Activated naive CD8-positive, alpha-beta T cell (primary cell): ENCODE results near the gene CD163L1.
"Not testable (repeated sequence)": the region's sequence is repeated elsewhere in the genome, so short reads cannot be mapped to it uniquely, and the experiment has no call there.

Source experiments
- H3K27ac Mint-ChIP-seq: one replicate; pipeline ENCODE4 v1.8.0; 2021; ENCODE audit warnings: mixed read lengths
- H3K27me3 Mint-ChIP-seq: one replicate; pipeline ENCODE4 v1.8.0; 2021; ENCODE audit warnings: mixed read lengths
- H3K36me3 Mint-ChIP-seq: one replicate; pipeline ENCODE4 v1.8.0; 2021; ENCODE audit warnings: mixed read lengths
- H3K4me1 Mint-ChIP-seq: one replicate; pipeline ENCODE4 v1.8.0; 2021; ENCODE audit warnings: low read depth, mixed read lengths
- H3K4me3 Mint-ChIP-seq: one replicate; pipeline ENCODE4 v1.8.0; 2021; ENCODE audit warnings: mild to moderate bottlenecking, mixed read lengths
- H3K9me3 Mint-ChIP-seq: one replicate; pipeline ENCODE4 v1.8.0; 2021; ENCODE audit warnings: low read depth, mixed read lengths

CD163L1 gene

DNA sequence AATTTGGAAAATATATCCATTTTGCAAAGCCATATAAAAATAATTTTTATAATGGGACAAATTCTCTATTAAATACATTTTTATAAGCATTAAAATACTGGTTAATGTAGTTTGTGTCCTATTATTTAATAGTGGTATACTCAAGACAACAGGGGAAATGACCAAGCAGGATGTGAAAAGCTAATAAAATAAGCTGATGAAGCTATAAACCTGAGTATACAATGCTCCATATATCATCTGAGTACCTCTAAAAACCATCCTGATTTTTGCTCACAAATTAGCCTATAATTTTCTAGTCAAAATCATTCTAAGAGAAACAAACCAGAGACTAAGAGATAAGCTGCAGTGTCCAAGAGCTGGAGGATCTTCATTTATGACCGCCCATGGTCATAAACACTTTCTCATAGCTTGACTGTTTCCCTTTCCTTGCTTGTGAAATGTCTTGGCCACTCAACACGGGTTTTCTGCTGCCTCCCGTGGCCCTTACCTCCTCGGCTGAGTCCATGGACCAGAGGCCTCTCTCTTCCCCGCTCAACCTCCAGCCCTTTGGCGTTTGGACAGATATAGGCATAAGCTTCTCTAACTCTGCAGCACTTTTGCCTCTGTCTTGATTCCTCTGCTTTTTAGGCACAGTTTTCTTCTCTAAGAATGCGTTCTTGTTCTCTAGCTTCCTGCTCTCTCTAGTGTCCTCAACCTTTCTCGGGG lies 5.5 kb downstream of the CD163L1 start:
- H3K4me3 Mint-ChIP-seq, H3K9me3 Mint-ChIP-seq, H3K27ac Mint-ChIP-seq, H3K4me1 Mint-ChIP-seq, H3K36me3 Mint-ChIP-seq: not testable (repeated sequence)
- peaks cover 22% of the 10 kb centered on the region for H3K27me3 Mint-ChIP-seq

DNA sequence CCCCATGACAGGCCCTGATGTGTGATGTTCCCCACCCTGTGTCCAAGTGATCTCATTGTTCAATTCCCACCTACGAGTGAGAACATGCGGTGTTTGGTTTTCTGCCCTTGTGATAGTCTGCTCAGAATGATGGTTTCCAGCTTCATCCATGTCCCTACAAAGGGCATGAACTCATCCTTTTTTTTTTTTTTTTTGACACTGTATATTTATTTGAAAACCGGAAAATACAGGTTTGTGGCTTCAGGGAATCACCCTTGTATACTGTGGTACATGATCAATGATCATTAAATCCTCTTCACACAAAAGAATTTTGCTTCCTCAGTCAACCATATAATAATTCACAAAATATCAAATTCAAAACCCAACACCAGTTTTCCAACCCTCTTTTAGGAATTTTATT lies 6.5 kb downstream of the CD163L1 start:
- H3K9me3 Mint-ChIP-seq, H3K27ac Mint-ChIP-seq, H3K4me3 Mint-ChIP-seq, H3K36me3 Mint-ChIP-seq, H3K4me1 Mint-ChIP-seq: not testable (repeated sequence)
- peaks cover 18% of the 10 kb centered on the region for H3K27me3 Mint-ChIP-seq

DNA sequence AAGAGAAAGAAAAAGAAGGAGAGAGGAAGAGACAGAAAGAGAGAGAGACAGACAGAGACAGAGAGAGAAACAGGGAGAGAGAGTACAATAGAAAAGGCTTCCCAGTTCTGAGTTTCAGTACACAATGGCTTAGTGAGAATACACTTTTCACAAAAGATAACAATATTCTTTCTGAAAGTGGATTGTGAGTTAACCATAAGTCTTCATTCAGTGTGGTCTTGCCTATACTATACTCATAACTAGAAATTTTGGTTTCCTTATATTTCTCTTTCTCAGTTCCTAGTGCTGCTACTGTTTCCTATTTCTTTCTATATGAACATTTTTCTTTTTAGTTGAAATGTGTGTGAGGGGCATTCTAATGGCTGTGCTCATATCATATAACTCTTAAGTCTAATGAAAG lies 9.3 kb downstream of the CD163L1 start:
- no peaks in the 10 kb centered on the region for H3K9me3 Mint-ChIP-seq

DNA sequence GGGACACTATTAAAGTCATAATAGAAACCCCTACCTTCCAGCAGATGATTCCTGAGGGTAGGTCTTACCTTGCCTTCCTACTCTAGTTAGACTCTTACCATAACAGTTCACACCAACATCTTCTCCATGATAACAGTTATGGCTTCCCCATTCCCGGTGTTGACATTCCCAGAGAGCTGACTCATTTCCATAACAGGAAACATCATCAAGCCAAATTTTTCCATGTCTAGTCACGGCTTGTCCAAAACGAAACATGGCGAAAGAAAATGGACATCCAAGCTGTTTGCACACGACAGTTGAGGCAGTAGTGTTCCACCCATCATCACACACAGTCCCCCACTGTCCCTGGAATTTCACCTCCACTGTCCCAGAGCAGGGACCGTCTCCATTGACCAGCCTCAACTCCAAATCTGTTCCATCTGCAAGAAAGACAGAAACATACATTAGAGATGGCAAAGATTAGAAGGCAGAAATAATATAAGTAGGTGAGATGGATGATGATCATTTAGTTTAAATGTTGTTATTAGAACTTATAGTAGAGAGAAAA lies 10.6 kb downstream of the CD163L1 start:
- no peaks in the 10 kb centered on the region for H3K4me1 Mint-ChIP-seq
- H3K27me3 Mint-ChIP-seq: peaks cover 4% of the 10 kb centered on the region
- H3K27ac Mint-ChIP-seq: no peak overlapping the region
- no peaks in the 10 kb centered on the region for H3K9me3 Mint-ChIP-seq
- H3K36me3 Mint-ChIP-seq: no peaks in the 10 kb centered on the region
- no peak overlapping the region for H3K4me3 Mint-ChIP-seq

More for the DNA sequence above, 9.3 kb downstream of the CD163L1 start:
- H3K4me3 Mint-ChIP-seq: no peak overlapping the region
- H3K27me3 Mint-ChIP-seq: peaks cover 11% of the 10 kb centered on the region
- H3K27ac Mint-ChIP-seq: no peak overlapping the region
- peaks cover 2% of the 10 kb centered on the region for H3K4me1 Mint-ChIP-seq
- no peaks in the 10 kb centered on the region for H3K36me3 Mint-ChIP-seq

DNA sequence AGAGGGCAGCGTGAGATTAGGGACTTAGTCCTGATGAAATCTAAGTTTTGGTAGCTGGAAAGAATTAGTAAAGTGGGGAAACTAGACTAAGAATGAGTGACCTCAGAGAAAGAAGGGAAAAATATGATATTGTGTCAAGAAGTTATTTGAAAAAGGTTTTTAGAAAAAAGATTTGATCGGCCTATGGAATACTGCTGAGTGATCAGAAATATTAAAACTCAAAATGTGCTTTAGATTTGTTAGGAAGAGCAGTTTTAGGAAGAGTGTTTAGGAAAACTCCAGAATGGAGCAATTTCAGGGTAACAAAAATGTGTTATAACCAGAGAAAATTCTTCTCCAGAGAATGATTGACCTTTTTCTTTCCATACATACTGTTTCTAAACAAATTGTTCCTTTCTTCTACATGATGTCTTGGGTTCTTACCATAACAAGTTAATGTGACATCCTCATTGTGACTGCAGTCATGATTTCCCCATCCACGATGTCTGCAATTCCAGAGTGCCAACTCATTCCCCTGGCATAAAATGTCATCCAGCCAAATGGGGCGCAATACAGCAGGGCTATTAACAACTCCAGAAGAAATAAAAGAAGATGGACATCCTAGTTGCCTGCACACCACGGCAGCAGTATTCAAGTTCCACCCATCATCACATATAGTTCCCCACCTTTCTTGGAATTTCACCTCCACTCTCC lies 11.8 kb downstream of the CD163L1 start:
- no peak overlapping the region for H3K4me3 Mint-ChIP-seq
- no peaks in the 10 kb centered on the region for H3K4me1 Mint-ChIP-seq
- H3K27ac Mint-ChIP-seq: no peak overlapping the region
- H3K27me3 Mint-ChIP-seq: peaks cover 2% of the 10 kb centered on the region
- H3K9me3 Mint-ChIP-seq: no peaks in the 10 kb centered on the region
- no peaks in the 10 kb centered on the region for H3K36me3 Mint-ChIP-seq

DNA sequence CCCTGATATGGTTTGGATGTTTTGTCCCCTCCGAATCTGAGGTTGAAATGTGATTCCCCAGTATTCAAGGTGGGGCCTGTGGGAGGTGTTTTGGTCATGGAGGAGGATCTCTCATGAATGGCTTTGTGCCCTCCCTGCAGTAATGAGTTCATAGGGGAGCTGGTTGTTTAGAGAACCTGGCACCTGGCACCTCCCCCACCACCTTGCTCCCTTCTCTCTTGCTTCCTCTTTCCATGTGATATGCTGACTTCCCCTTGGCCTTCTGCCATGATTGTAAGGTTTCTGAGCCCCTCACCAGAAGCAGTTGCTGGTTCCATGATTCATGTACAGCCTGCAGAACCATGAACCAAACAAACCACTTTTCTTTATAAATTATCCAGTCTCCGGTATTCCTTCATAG lies 32.6 kb downstream of the CD163L1 start:
- Mint-ChIP-seq H3K9me3 (no peaks in the 10 kb centered on the region), H3K27ac (no peak overlapping the region), H3K4me1 (no peaks in the 10 kb centered on the region), H3K27me3 (peaks cover 13% of the 10 kb centered on the region), H3K36me3 (no peaks in the 10 kb centered on the region), H3K4me3 (no peak overlapping the region)

DNA sequence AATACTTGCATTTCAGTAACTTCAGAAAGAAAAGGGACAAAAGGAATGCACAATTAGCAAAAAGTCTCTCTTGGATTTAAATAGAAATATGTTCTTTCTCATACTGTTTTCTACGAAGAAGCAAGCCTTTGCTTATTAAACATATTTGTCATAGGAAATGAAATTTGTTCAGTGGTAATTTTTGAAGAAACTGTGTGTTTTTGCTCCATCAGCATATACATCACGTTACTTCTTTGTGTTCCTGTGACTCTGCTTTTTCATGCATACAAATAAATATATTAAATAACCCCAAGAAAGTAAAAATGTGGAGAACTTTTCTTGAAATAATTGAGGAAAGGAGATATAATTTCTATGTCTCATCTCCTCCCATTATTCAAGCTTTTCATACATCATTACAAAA lies 39.7 kb downstream of the CD163L1 start:
- H3K4me1 Mint-ChIP-seq: no peaks in the 10 kb centered on the region
- no peak overlapping the region for H3K4me3 Mint-ChIP-seq
- no peaks in the 10 kb centered on the region for H3K36me3 Mint-ChIP-seq
- no peak overlapping the region for H3K27ac Mint-ChIP-seq
- no peaks in the 10 kb centered on the region for H3K9me3 Mint-ChIP-seq
- H3K27me3 Mint-ChIP-seq: peaks cover 15% of the 10 kb centered on the region

DNA sequence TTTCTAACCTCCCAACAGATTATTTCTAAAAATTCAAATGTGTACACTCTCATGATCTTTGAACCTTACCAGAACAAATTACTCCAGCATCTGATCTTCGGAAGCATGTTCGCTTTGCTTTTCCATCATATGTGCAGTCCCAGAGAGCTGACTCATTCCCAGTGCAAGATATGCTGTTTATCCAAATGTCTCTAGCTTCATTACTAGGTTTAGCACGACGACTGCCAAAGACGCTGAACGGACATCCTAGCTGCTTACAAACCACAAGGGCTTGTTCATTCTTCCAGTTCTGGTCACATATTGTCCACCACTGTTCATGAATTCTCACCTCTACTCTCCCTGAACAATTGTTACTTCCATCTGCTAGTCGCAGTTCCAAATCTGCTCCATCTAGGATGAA lies 40.5 kb downstream of the CD163L1 start:
- Mint-ChIP-seq H3K27ac (no peak overlapping the region), H3K4me3 (no peak overlapping the region), H3K27me3 (peaks cover 11% of the 10 kb centered on the region), H3K4me1 (no peaks in the 10 kb centered on the region), H3K36me3 (no peaks in the 10 kb centered on the region), H3K9me3 (no peaks in the 10 kb centered on the region)

DNA sequence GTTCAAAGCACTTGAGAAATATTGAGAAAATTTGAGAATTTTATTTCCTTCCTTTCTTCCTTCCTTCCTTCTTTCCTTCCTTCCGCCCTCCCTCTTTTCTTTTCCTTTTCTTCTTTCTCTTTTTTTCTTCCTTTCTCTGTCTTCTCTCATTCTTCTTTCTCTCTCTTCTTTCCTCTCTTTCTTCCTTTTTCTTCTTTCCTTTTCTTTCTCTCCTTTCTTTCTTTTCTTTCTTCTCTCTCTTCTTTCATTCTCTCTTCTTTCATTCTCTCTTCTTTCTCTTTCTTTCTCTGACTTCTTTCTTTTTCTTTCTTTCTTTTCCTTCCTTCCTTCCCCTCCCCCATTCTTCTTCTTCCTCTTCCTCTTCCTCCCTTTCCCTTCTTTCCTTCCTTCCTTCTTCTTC lies 44.9 kb downstream of the CD163L1 start:
- Mint-ChIP-seq H3K4me3 (no peak overlapping the region), H3K4me1 (peaks cover 3% of the 10 kb centered on the region), H3K27me3 (peaks cover 7% of the 10 kb centered on the region), H3K27ac (no peak overlapping the region), H3K9me3 (no peaks in the 10 kb centered on the region), H3K36me3 (no peaks in the 10 kb centered on the region)

DNA sequence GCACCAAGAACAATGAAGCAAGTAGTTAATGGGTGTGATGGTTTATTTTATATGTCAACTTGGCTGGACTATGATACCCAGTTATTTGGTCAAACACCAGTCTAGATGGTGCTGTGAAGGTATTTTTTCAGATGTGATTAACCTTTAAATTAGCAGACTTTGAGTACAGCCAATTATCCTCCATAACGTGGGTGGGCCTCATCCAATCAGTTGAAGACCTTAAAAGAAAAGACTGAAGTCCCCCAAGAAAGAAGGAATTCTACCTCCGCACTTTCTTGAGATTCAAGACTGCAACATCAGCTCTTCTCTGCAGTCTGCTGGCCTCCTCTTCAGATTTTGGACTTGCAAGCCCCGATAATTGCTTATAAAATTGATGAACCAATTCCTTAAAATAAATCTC lies 47.5 kb downstream of the CD163L1 start:
- no peaks in the 10 kb centered on the region for H3K36me3 Mint-ChIP-seq
- peaks cover 3% of the 10 kb centered on the region for H3K4me1 Mint-ChIP-seq
- no peak overlapping the region for H3K27ac Mint-ChIP-seq
- H3K27me3 Mint-ChIP-seq: no peaks in the 10 kb centered on the region
- no peaks in the 10 kb centered on the region for H3K9me3 Mint-ChIP-seq
- H3K4me3 Mint-ChIP-seq: no peak overlapping the region

DNA sequence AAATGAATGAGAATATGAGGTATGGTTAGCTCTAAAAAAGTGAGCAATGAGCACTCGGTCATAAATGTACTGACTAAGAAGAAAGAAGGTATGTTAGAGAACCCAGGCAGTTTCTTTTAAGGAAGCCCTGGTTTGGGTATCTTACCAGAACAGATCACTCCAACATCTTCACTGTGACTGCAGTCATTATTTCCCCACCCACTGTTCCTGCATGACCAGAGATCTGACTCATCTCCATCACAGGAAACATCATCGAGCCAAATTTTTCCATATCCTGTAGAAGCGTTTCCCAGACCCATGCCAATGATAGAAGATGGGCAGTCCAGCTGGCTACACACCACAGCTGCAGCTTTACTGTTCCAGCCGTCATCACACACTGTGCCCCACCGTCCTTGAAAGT lies 48.0 kb downstream of the CD163L1 start:
- Mint-ChIP-seq H3K36me3 (no peaks in the 10 kb centered on the region), H3K9me3 (no peaks in the 10 kb centered on the region), H3K4me3 (no peak overlapping the region), H3K4me1 (peaks cover 3% of the 10 kb centered on the region), H3K27ac (no peak overlapping the region), H3K27me3 (no peaks in the 10 kb centered on the region)

DNA sequence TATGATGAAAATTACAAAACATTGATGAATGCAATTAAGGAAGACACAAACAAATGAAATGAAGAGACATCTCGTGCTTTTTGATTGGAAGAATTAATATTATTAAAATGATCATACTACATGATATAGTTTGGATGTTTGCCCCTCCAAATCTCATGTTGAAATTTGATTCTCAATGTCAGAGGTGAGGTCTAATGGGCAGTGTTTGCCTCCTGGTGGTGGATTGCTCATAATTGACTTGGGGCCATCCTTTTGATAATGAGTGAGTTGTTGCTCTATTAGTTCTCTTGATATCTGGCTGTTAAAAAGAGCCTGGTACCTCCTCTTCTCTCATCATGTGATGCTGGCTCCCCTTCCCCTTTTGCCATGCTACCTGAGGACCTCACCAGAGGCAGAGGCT lies 56.7 kb downstream of the CD163L1 start:
- Mint-ChIP-seq H3K27ac (no peak overlapping the region), H3K9me3 (peaks cover 7% of the 10 kb centered on the region), H3K4me3 (no peak overlapping the region), H3K27me3 (peaks cover 4% of the 10 kb centered on the region), H3K4me1 (no peaks in the 10 kb centered on the region), H3K36me3 (no peaks in the 10 kb centered on the region)

DNA sequence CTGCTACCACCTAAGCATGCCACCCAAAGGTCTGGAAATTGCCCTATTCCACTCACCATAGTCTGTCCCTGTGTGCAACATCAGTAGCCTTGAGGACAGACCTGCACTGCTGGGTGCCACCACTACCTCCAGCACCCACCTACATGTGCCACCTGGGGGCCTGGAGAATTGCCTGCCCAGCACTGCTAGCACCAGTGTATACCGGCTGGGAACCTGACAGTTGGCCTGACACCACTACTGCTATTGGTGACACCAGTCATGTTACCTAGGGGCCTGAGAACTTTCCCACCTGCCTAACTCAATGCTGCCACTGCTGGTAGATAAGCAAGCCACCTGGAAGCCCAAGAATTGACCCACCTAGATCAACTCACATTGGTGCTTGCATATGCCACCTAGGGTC lies 60.8 kb downstream of the CD163L1 start:
- Mint-ChIP-seq H3K27me3 (peaks cover 9% of the 10 kb centered on the region), H3K36me3 (peaks cover 2% of the 10 kb centered on the region), H3K4me3 (no peak overlapping the region), H3K27ac (no peak overlapping the region), H3K9me3 (peaks cover 7% of the 10 kb centered on the region), H3K4me1 (no peaks in the 10 kb centered on the region)

DNA sequence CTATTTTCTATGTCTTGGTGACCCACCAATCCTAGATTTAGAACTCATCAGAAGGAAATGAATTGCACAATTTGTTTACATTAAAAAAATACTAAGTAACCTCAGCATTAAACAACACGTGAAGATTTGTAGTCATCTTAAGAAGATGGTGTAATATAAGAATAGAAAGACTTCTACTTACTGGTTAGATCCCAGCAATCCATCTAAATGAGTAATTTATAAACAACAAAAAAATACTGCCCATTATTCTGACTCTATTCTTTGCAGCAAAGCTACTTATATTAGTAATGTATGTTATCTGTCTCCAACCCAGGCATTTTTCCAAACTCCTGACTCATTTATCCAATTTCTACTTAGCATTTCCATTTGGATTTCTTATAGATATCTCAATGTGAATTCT lies 67.8 kb downstream of the CD163L1 start:
- H3K36me3 Mint-ChIP-seq: peaks cover 2% of the 10 kb centered on the region
- H3K9me3 Mint-ChIP-seq: no peaks in the 10 kb centered on the region
- H3K27me3 Mint-ChIP-seq: peaks cover 8% of the 10 kb centered on the region
- no peak overlapping the region for H3K27ac Mint-ChIP-seq
- H3K4me3 Mint-ChIP-seq: no peak overlapping the region
- H3K4me1 Mint-ChIP-seq: no peaks in the 10 kb centered on the region

DNA sequence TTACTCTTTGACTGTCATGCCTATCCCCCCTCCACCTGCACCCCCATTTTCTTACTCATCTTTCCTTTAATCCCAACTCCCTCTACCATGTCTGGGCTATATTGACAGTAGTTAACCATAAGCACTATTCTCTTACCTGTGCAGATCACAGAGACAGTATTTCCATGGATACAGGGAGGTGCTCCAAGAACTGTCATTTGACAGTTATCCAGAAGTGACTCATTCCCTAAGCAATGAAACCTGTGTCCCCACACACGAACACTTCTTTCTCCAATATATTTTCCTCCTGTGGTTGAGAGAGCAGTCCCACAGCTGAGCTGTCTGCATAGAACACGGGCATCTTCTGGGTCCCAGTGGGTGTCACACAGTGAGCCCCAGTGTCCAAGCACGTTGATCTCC lies 68.8 kb downstream of the CD163L1 start:
- no peaks in the 10 kb centered on the region for H3K4me1 Mint-ChIP-seq
- H3K4me3 Mint-ChIP-seq: no peak overlapping the region
- H3K27ac Mint-ChIP-seq: no peak overlapping the region
- H3K36me3 Mint-ChIP-seq: peaks cover 2% of the 10 kb centered on the region
- peaks cover 10% of the 10 kb centered on the region for H3K27me3 Mint-ChIP-seq
- H3K9me3 Mint-ChIP-seq: peaks cover 5% of the 10 kb centered on the region
